SK-MEL-5 (cell line): ENCODE measurements around the gene TWNK. TPM values are rescaled to one million over a fixed set of nuclear protein-coding genes. Genes with fewer than 3 reads are reported as not detected.
"Not testable (repeated sequence)": the region's sequence is repeated elsewhere in the genome, so short reads cannot be mapped to it uniquely, and the experiment has no call there.

Experiments used
- DNase-seq: peaks from one replicate; pipeline ENCODE4 v3.0.0-alpha.2; 2016; ENCODE audit warnings: low read depth, low spot score
- in situ Hi-C: cut with HindIII; loops from 2 replicates; pipeline ENCODE4 v1.10.0; 2016; ENCODE audit warnings: low sequenced_read_pairs, high pct_unique_total_duplicates, low pct_unique_long_range_greater_than_20kb
- total RNA-seq: library from RNA; depleted of rRNA; stranded (reverse); fragments of >200 nt; shearing (Covaris generic); gene quantifications from 2 replicates; pipeline ENCODE4 v1.2.3, GENCODE V29; 2014

The TWNK gene
- total RNA-seq, 1 experiment from 2014 or later, result 14.7 TPM

DNA sequence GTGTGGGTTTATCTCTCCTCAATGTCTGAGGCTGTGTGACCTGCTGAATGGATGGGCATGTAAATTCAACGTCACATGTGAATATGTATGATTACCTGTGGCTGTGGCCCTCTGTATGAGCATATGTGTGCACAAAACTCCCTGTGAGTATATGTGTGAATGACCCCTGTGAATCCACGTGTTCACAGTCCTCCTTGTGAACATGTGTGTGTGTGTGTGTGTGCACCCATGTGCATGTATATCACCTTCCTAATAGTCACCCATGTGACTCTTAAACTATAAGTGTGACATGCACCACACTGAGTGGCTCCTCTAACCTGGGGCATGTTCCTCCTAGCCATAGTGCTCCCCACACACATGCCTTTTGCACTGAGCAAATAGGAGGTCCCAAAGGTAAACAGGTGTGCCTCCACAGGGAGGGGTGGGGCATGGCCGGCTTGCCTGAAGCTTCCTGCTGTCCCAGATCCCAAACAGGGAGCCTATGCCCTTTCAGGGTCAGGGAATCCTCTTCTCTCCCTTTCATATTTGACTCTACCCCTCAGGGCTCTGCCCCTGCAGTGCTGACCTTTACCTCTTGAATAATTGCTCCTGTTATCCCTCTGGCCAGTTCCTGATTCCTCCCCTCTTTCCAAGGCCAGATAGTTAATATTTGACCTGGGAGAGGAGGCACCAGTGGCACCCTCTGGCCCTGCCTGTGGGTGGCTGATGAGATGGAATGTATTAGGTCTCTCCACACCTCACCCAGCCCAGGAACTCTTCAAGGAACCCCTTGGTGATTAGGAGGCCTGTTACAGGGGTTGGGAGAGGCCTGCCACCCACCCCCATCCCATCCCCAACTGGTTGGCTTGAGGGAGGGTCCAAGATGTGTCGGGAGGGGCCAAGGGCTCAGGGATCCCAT is 16.2 kb upstream of the TWNK start:
- DNase-seq, result no peak
- in situ Hi-C loops, result no loop called here

DNA sequence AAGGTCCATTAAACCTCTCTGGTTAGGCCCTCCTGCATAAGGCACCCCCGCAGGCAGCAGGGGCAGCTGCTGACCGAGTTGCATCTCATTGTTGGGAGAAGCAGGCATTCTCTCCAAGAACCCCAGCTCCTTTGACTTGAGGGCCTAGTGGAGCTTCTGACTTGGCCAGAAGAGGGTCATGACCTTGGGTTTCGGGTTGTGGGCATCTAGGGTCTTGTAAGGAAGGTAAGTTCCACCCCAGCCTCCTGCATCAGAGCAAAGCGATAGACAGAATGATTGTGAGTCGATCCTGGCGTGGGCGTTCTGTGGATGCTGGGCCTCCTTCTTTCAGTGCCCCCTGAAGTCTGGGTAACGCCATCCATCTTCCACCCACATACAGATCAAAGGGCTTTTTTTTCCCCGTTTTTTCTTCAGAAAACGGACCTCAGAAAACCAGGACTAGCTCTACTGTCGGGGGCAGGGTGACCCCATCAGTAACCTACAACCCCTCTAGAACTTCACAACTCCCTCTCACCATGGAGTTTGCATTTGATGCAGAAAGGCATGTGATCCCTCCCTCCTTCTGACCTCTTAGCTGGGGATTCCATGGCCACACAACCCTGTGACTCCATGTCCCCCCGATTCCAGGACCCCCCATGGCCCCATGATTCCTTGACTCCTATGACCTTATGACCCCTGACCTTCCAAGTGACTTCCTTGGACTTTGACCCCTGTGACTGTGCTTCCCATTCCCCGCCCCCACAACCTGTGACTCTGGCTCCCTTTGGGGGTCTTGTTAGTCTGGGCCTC is 15.0 kb upstream of the TWNK start:
- DNase-seq, result no peak
- in situ Hi-C loops, result no loop called here

DNA sequence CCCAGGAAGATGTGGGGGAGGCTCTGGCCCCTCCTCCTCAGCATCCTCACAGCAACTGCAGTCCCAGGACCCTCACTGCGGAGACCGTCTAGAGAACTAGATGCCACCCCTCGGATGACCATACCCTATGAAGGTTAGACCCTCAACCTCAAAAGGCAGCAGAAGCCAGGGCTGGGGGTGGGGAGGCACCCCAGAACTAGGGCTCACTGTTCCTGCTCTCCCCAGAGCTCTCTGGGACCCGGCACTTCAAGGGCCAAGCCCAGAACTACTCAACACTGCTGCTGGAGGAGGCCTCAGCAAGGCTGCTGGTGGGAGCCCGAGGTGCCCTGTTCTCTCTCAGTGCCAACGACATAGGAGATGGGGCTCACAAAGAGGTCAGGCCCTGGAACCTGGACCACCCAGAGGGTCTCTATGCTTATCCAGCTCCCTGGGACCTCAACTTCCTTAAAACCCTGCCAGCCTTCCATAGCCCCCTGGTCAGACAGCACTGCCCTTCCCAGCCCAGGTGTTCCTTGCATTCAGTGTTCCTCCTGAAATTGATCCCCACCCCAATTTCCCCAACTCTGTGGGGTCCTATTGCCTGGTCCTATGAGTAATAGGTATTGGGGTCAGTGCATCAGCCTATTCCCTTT is 14.3 kb upstream of the TWNK start:
- no peak for DNase-seq
- in situ Hi-C loops, result no loop called here

DNA sequence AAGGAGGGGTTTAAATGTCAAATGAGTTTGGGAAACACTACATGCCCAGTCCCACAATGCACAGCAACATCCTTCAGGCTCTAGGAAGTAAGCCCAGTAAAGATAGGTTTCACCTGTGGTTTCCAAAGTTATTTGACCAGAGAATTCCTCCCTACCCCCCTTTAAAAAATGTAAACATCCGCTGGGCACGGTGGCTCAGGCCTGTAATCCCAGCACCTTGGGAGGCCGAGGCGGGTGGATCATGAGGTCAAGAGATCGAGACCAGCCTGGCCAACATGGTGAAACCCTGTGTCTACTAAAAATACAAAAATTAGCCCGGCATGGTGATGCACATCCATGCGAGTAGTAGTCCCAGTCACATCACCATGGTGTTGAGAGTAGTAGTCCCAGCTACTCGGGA is 11.9 kb upstream of the TWNK start:
- in situ Hi-C loops, DNase-seq: not testable (repeated sequence)

DNA sequence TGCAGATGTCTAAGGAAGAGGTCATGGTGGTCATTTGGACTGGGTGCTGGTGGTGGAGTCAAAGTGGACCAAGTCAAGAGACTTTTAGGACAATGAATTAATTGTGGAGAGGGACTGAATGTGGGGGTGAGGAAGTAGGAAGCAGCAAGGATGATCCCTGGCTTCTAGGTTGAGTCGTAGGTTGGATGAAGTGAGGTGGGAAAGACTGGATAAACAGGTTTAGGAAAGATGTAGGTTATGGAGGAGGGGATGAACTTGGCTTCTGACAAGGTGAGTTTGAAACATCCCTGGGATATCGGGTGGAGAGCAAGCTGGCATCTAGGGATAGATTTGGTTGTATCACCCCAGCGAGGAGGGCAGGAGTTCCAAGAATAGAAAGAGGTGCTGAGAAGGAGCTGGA is 10.4 kb upstream of the TWNK start:
- DNase-seq, result no peak
- in situ Hi-C loops, result no loop called here

DNA sequence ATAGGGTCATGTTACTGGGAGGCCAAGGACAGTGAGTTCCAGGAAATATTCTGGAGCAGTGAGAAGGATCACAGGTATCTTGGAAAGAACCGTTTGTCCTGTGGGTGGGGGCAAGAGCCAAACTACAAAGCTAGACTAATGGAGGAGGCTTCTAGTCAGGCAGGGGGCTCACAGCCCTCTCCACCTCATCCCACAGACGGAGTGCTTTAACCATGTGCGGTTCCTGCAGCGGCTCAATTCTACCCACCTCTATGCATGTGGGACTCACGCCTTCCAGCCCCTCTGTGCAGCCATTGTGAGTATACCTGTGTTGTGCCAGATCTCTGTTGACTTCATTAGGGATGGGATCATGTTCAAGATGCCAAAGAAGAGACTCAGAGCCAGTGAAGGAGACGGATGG is 9.9 kb upstream of the TWNK start:
- no peak for DNase-seq
- in situ Hi-C loops, result no loop called here

DNA sequence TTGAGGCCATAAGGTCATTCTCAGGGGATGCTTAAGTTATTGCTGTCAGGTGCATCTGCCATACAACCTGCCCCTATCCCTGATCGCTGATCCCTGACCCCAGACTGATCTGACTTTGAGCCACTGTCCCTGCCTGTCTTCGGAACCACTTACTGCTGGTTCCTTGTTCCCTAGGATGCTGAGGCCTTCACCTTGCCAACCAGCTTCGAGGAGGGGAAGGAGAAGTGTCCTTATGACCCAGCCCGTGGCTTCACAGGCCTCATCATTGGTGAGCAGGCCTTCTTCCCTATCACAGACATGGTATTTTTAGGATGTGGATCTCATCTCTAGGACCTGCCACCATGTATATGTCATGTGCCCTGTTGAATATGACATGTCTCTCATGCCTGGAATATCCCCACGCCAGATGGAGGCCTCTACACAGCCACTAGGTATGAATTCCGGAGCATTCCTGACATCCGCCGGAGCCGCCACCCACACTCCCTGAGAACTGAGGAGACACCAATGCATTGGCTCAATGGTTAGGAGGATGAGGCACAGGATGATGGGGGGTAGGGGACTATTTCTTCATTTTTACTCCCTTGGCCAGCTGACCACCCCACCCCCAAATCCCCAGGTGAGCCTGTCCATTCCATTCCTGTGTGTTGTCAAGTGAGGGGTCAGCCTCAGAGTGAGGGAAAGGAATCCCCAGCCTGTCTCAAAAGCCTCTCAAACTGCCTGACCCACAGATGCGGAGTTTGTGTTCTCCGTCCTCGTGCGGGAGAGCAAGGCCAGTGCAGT is 9.0 kb upstream of the TWNK start:
- DNase-seq, result no peak
- in situ Hi-C loops, result no loop called here

DNA sequence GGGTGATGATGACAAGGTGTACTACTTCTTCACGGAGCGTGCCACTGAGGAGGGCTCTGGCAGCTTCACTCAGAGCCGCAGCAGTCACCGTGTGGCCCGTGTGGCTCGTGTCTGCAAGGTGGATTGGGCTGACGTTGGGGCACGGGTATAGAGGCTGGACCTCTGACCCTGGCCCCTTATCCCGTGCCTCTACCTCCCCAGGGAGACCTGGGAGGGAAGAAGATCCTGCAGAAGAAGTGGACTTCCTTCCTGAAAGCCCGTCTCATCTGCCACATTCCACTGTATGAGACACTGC is 8.5 kb upstream of the TWNK start:
- DNase-seq, result no peak
- in situ Hi-C loops, result no loop called here

DNA sequence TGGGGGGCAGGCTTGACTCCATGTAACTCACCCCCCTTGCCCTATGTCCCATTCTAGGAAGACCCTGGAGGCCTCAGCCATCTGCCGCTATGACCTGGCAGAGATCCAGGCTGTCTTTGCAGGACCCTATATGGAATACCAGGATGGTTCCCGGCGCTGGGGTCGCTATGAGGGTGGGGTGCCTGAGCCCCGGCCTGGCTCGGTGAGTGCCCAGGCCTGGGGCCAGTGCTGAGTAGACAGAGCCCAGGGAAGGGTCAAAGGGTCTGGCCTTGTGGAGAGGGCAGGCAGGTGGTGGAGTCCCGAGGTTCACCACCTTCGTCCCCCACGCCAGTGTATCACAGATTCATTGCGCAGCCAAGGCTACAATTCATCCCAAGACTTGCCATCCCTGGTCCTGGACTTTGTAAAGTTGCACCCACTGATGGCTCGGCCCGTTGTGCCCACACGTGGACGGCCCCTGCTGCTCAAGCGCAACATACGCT is 7.5 kb upstream of the TWNK start:
- no peak for DNase-seq
- in situ Hi-C loops, result no loop called here

DNA sequence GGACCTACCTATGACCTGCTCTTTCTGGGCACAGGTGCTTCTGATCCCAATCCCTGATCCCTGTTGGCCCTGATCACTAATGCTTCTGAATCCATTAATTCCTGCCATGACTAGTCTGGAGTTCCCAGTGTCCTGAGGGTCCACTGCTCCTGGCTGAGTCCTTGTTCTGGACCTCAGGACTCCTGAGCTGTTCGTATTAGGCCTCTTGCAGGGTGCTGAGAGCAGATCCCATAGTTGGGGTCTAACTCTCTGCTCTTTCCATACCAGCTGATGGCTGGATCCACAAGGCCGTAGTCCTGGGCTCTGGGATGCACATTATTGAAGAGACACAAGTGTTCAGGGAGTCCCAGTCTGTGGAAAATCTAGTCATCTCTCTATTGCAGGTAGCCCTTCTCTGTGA is 7.0 kb upstream of the TWNK start:
- DNase-seq, result no peak
- in situ Hi-C loops, result no loop called here

DNA sequence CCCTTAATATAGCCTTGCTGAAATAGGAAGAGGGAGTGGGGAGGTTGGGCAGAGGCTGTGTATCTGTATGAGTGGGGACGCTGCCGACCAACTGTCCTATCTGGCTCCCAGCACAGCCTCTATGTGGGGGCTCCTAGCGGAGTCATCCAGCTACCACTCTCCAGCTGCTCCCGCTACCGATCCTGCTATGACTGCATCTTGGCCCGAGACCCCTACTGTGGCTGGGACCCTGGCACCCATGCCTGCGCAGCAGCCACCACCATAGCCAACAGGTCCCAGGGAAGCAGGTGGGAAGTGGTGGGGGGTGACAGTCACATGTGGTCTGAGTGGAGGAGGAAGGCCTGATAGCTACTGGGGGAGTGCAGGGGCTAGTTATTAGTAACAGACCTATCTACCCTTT is 6.6 kb upstream of the TWNK start:
- no peak for DNase-seq
- in situ Hi-C loops, result no loop called here

DNA sequence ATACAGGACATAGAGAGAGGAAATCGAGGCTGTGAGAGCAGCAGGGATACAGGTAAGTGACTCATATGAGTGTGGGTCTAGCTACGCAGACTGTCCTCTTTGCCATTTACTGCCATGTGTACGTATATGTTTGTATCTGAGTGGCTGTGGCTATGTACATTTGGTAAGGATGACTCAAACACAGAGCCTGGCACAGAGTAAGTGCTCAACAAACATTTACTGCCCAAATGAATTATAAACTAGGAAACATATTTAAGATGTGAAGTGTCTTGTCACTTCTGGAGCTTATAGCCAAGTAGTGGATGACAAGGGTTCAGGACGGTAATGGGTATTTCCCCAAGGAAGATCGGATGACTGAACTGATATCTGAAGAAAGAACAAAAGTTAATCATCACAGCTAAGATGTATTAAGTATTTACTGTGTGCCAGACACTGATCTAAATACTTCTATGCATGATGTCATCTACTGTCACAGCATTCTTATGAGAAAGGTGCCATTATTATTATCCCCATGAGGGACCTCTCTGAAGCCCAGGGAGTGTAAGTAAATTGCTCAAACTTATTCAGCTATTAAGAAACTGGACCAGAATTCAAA is 6.1 kb upstream of the TWNK start:
- in situ Hi-C loops, result no loop called here
- no peak for DNase-seq

DNA sequence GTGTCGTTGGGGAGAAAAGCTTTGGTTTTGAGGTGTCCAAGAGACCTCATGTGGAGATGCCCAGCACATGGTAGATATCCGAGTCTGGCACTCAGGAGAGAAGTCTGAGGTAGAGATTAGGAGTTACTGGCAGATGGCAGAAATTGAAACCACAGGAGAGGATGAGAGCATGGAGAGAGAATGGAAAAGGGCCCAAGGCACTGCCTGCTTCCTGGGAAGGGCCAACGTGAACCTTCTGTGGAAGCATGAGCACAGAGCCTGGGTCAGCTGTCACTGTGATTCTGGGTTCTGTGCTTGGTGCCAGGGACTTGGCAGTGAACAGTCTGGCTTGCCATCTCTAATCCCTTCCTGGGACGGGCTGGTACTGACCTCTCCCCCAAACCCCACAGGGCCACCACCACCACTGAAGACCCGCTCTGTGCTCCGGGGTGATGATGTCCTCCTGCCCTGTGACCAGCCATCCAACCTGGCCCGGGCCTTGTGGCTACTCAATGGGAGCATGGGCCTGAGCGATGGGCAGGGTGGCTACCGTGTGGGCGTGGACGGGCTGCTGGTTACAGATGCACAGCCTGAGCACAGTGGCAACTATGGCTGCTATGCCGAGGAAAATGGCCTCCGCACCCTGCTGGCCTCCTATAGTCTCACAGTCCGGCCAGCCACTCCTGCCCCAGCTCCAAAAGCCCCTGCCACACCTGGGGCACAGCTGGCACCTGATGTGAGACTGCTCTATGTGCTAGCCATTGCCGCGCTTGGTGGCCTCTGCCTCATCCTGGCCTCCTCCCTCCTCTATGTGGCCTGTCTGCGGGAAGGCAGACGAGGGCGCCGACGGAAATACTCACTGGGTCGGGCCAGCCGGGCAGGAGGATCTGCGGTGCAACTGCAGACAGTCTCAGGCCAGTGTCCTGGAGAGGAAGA is 4.2 kb upstream of the TWNK start:
- in situ Hi-C loops, result no loop called here
- no peak for DNase-seq

DNA sequence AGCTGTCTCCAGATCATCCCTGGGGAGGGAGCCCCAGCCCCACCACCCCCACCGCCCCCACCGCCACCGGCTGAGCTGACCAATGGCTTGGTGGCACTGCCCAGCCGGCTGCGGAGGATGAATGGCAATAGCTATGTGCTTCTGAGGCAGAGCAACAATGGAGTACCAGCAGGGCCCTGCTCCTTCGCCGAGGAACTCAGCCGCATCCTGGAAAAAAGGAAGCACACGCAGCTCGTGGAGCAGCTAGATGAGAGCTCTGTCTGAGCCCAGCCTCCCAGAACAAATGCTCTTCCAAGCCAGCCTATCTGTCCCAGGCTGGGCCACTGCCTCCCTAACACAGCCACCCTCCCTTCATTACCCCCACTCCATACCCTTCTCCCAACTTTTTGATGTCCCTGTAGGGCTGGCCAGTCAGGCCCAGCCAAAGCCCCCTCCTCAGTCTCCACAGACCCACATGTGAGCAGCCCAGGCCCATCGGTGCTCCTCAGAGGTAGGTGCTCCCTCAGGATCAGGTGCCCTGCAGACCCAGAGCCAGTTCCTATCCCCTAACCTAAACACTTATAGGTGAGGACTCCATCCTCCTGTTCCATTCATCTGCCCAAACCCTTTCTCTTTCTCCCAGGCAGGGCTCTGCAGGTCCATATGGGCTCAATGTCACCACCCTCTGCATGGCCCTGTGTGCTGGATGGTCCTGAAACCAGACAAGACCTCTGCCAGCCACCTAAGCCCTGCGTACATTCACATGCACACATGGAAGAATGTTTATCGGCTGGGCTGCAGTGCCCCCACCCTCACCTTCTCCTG is 3.3 kb upstream of the TWNK start:
- in situ Hi-C loops, result no loop called here
- no peak for DNase-seq

DNA sequence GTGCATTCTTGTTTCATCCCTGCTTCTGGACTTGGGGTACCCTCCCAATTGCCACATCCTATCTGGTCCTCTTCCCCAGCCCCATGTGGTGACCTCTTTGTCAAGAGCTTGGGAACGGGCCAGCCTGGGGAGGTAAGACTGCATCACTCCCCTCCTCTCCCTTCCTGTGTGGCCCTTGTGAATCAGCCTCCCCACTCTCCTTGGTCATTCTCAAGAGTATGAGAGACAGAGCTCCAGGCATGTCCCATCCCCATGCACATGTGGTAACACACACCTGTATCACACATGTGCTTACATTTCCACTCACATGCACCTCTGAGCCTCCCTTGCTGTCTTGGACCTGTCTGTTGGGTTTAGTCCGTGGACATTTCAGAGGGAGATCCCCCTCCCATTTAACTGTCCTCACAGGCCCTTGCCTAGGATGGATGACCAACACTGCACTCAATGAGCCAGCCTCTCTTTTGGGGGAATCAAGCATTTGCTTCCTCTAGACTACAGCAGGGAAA is 2.6 kb upstream of the TWNK start:
- DNase-seq, result no peak
- in situ Hi-C loops, result no loop called here

DNA sequence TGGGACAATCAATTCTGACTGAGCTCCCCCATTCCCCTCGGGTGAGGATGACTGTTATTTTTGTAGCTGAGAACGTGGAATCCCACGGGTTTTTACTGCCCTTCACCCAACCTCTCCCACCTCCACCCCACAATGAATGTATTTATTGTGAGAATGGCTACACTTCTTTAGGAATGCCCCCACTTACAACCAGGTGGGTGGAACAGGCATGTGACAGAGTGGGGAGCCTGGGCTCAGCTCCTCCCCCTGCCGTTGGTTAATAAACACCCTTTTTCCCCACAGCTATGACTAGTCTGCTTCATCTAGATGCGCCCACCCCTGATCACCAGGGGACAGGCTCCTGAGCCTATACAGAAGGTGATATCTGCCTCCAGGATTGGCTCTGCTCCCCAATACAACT is 2.0 kb upstream of the TWNK start:
- no peak for DNase-seq
- in situ Hi-C loops, result no loop called here
